ENCODE measurements around the gene HDAC7.

HDAC7 gene

GRCh38 chr12:47793015-47793681 is 26.6 kb downstream of the HDAC7 start:
- DNase-seq (ENCODE audit: low read depth) = no peak

- DNase-seq (ENCODE audit: low read depth) = no peak
Measured at GRCh38 chr12:47791874-47792273, 27.8 kb downstream of the HDAC7 start.

- DNase-seq (ENCODE audit: low read depth) = no peak
Measured at GRCh38 chr12:47791351-47791746, 28.4 kb downstream of the HDAC7 start.

GRCh38 chr12:47790676-47791350 is 28.9 kb downstream of the HDAC7 start:
- DNase-seq (ENCODE audit: low read depth) = no peak

GRCh38 chr12:47789712-47790489 is 29.8 kb downstream of the HDAC7 start:
- no peak for DNase-seq (ENCODE audit: low read depth)

- no peak for DNase-seq (ENCODE audit: low read depth)
Measured at GRCh38 chr12:47789141-47789540, 30.6 kb downstream of the HDAC7 start.

- DNase-seq (ENCODE audit: low read depth) = no peak
Measured at GRCh38 chr12:47787596-47788319, 31.9 kb downstream of the HDAC7 start.

GRCh38 chr12:47786662-47787280 is 32.9 kb downstream of the HDAC7 start:
- no peak for DNase-seq (ENCODE audit: low read depth)

- no peak for DNase-seq (ENCODE audit: low read depth)
Measured at GRCh38 chr12:47785887-47786661, 33.6 kb downstream of the HDAC7 start.

GRCh38 chr12:47785036-47785886 is 34.4 kb downstream of the HDAC7 start:
- DNase-seq (ENCODE audit: low read depth) = no peak

- DNase-seq (ENCODE audit: low read depth) = no peak
Measured at GRCh38 chr12:47783821-47784819, 35.6 kb downstream of the HDAC7 start.

GRCh38 chr12:47783024-47783755 is 36.5 kb downstream of the HDAC7 start:
- no peak for DNase-seq (ENCODE audit: low read depth)

- DNase-seq (ENCODE audit: low read depth) = no peak
Measured at GRCh38 chr12:47782372-47782770, 37.3 kb downstream of the HDAC7 start.

GRCh38 chr12:47781479-47782371 is 38.0 kb downstream of the HDAC7 start:
- DNase-seq (ENCODE audit: low read depth) = no peak

GRCh38 chr12:47779943-47780504 is 39.7 kb downstream of the HDAC7 start:
- no peak for DNase-seq (ENCODE audit: low read depth)

GRCh38 chr12:47779301-47779942 is 40.3 kb downstream of the HDAC7 start:
- peak; percentile 64 for DNase-seq (ENCODE audit: low read depth)
